ENCODE measurements around the gene PCYT1A. TPM values are rescaled to one million over a fixed set of nuclear protein-coding genes. Genes with fewer than 3 reads are reported as not detected.
A peak's percentile ranks its signal among the peaks of the same experiment; 100 is the strongest.

The PCYT1A gene
- total and polyA plus RNA-seq, 3 donors from 2014 or later = 51.3 to 69.3 (median 66.0) TPM

GRCh38 chr3:196288141-196288460 is 575 bp upstream of the PCYT1A start:
- Histone ChIP-seq H3K4me3 (peak overlapping the region; percentile 84 to 89), H3K27me3 (no peaks in the 10 kb centered on the region), H3K36me3 (ENCODE audit: low read depth, missing control alignments) (no peaks in the 10 kb centered on the region), H3K4me1 (peaks cover 32% of the 10 kb centered on the region), H3K9me3 (no peaks in the 10 kb centered on the region), H3K27ac (peak overlapping the region; percentile 89 to 92)
- TF ChIP-seq CTCF (IDR thresholded peaks at IDR 0.05) (no peak), POLR2A (IDR thresholded peaks at IDR 0.05) (no peak)
- 0% methylated on average over 17 of the region's 17 CpGs for whole genome bisulfite sequencing, 2 donors
- DNase-seq = no peak
- intact Hi-C loops (cut with DNase I; ENCODE audit: low total_unique reads) = no loop called here

- Histone ChIP-seq H3K4me1 (peaks cover 32% of the 10 kb centered on the region), H3K36me3 (ENCODE audit: low read depth, missing control alignments) (no peaks in the 10 kb centered on the region), H3K4me3 (peak overlapping the region; percentile 84 to 89), H3K27me3 (no peaks in the 10 kb centered on the region), H3K27ac (peak overlapping the region; percentile 89 to 92), H3K9me3 (no peaks in the 10 kb centered on the region)
- WGBS, 2 donors = 0 to 1% methylated on average over 22 of the region's 22 CpGs
- intact Hi-C loops (cut with DNase I; ENCODE audit: low total_unique reads) = no loop called here
- TF ChIP-seq POLR2A (IDR thresholded peaks at IDR 0.05) = no peak
- no peak for TF ChIP-seq CTCF (IDR thresholded peaks at IDR 0.05)
- peak; percentile 62 for DNase-seq
Observed at GRCh38 chr3:196287090-196287439, 461 bp downstream of the PCYT1A start.

GRCh38 chr3:196284396-196284795 is 3.1 kb downstream of the PCYT1A start:
- TF ChIP-seq CTCF (IDR thresholded peaks at IDR 0.05) (no peak), POLR2A (IDR thresholded peaks at IDR 0.05) (no peak)
- H3K27me3 ChIP-seq = no peaks in the 10 kb centered on the region
- H3K4me3 ChIP-seq = no peak overlapping the region
- no peak for DNase-seq
- 42 to 54% methylated on average over 3 of the region's 3 CpGs for WGBS, 2 donors
- intact Hi-C loops (cut with DNase I; ENCODE audit: low total_unique reads) = no loop called here
- peaks cover 41% of the 10 kb centered on the region for H3K4me1 ChIP-seq
- H3K36me3 ChIP-seq (ENCODE audit: low read depth, missing control alignments) = no peaks in the 10 kb centered on the region
- H3K9me3 ChIP-seq = no peaks in the 10 kb centered on the region
- H3K27ac ChIP-seq = no peak overlapping the region

GRCh38 chr3:196281962-196282361 is 5.6 kb downstream of the PCYT1A start:
- 88 to 89% methylated on average over 4 of the region's 4 CpGs for WGBS, 2 donors
- Histone ChIP-seq H3K9me3 (no peaks in the 10 kb centered on the region), H3K36me3 (ENCODE audit: low read depth, missing control alignments) (no peaks in the 10 kb centered on the region), H3K4me1 (peaks cover 46% of the 10 kb centered on the region), H3K27me3 (no peaks in the 10 kb centered on the region), H3K27ac (no peak overlapping the region), H3K4me3 (no peak overlapping the region)
- intact Hi-C loops (cut with DNase I; ENCODE audit: low total_unique reads) = no loop called here
- no peak for DNase-seq
- TF ChIP-seq CTCF (IDR thresholded peaks at IDR 0.05) (no peak), POLR2A (IDR thresholded peaks at IDR 0.05) (no peak)

GRCh38 chr3:196280689-196281440 is 6.7 kb downstream of the PCYT1A start:
- DNase-seq = no peak
- 83 to 87% methylated on average over 7 of the region's 7 CpGs for WGBS, 2 donors
- intact Hi-C loops (cut with DNase I; ENCODE audit: low total_unique reads) = no loop called here
- Histone ChIP-seq H3K4me1 (peaks cover 36% of the 10 kb centered on the region), H3K9me3 (no peaks in the 10 kb centered on the region), H3K27me3 (no peaks in the 10 kb centered on the region), H3K36me3 (ENCODE audit: low read depth, missing control alignments) (no peaks in the 10 kb centered on the region), H3K4me3 (no peak overlapping the region), H3K27ac (no peak overlapping the region)
- TF ChIP-seq CTCF (IDR thresholded peaks at IDR 0.05) = no peak
- TF ChIP-seq POLR2A (IDR thresholded peaks at IDR 0.05) = no peak

Data from testis (tissue), 3 donors.